Bronchial epithelial cell (primary cell): ENCODE measurements around the gene AP1S1. TPM values are rescaled to one million over a fixed set of nuclear protein-coding genes. Genes with fewer than 3 reads are reported as not detected.

Source experiments
- DNase-seq: peaks from one replicate; pipeline ENCODE4 v3.0.0-alpha.2; 2010; ENCODE audit warnings: low read depth
- FAIRE-seq: peaks from 2 replicates; lab custom pipeline; 2011; peaks lifted over from hg19 to GRCh38; lab: Jason Lieb, UNC
- H3K27me3 ChIP-seq: 2 replicates; pipeline ENCODE4 v1.5.1; 2011; ENCODE audit warnings: low read length; ENCODE audit not compliant: control insufficient read depth, insufficient read depth
- H3K36me3 ChIP-seq: 2 replicates; pipeline ENCODE4 v1.5.1; 2011; ENCODE audit warnings: low read length; ENCODE audit not compliant: control insufficient read depth, insufficient read depth
- H3K4me3 ChIP-seq: 2 replicates; pipeline ENCODE4 v1.5.1; 2011; ENCODE audit warnings: mild to moderate bottlenecking, low read depth, low read length, control low read depth
- total RNA-seq: library from RNA; depleted of rRNA; stranded (reverse); fragments of >200 nt; gene quantifications from 2 replicates; pipeline ENCODE4 v1.2.1, GENCODE V29; 2014
- TF ChIP-seq, protein P1 (sequence below): IDR thresholded peaks from 2 replicates; pipeline ENCODE4 v1.5.1; 2011; ENCODE audit warnings: mild to moderate bottlenecking, moderate library complexity, low read length, control low read depth, inconsistent platforms; ENCODE audit not compliant: insufficient read depth, severe bottlenecking

Gene AP1S1
- total RNA-seq, 1 donor from 2014 or later = 176 TPM

DNA sequence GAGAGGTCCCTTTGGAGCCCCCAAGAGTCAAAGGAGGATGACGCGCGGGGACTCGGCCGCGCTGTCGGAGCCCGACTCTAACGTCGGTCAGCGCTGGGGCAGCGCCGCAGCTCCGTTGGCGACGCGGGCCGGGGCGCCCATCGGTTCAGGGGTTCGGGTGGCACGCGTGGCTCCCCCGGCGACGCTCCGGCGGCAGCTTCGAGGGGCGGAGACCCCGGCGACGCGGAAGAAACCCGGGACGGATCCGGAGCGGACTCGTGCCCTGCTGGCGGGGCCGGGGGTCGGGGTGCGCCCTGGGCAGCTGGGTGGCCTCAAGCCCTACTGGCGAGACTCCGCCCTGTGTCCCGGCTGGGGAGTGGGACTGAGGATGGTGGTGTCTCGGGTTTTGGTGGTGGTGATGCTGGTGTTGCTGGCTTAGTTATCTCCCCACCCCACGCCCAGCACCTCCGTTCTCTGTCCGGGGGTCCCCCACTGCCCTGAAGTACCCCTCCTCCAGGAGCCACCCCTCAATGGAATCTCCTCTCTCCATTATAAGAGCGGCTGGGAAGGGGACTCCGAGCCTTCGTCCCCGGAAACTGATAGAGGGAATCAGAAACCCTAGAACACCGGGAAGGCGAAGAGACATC is 26.0 kb downstream of the AP1S1 start, which contains the start of gene NAT16:
Gene NAT16 (minus strand): TSS at position 164 of the 626 bp plus-strand sequence. CDS start 5,486 bp downstream, outside the sequence.
- FAIRE-seq = no peak
- H3K27me3 ChIP-seq = peaks cover 30% of the 10 kb centered on the region
- no peaks in the 10 kb centered on the region for H3K36me3 ChIP-seq
- TF ChIP-seq, protein P1, sequence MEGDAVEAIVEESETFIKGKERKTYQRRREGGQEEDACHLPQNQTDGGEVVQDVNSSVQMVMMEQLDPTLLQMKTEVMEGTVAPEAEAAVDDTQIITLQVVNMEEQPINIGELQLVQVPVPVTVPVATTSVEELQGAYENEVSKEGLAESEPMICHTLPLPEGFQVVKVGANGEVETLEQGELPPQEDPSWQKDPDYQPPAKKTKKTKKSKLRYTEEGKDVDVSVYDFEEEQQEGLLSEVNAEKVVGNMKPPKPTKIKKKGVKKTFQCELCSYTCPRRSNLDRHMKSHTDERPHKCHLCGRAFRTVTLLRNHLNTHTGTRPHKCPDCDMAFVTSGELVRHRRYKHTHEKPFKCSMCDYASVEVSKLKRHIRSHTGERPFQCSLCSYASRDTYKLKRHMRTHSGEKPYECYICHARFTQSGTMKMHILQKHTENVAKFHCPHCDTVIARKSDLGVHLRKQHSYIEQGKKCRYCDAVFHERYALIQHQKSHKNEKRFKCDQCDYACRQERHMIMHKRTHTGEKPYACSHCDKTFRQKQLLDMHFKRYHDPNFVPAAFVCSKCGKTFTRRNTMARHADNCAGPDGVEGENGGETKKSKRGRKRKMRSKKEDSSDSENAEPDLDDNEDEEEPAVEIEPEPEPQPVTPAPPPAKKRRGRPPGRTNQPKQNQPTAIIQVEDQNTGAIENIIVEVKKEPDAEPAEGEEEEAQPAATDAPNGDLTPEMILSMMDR = no peak
- H3K4me3 ChIP-seq = no peak within 1 kb of the TSS
- no peak for DNase-seq

DNA sequence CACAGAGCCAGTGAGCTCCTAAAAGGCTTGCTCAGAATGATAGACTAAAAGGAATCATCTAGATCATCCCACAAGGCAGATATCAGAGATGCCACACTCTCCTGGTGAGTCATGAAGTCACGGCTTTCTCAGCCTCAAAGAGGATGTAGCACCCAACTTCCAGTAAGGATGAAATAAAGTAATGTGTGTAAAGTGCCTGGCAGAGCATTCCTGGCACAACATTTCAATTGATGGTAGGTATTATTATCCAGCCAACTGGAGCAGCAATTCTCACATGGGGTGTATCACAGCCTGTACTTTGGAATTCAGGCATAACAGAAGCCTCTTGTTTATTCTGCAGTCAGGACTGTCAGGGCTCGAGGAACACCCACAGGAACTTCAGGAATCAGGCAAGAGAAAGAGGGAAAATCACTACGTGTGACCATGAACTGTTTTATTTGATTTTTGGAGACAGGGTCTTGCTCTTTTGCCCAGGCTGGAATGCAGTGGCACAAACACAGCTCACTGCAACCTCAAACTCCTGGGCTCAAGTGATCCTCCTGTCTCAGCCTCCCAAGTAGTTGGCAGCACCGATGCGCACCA is 31.1 kb downstream of the AP1S1 start:
- Histone ChIP-seq H3K27me3 (peaks cover 6% of the 10 kb centered on the region), H3K36me3 (no peaks in the 10 kb centered on the region), H3K4me3 (no peak overlapping the region)
- DNase-seq = peak; percentile 28
- TF ChIP-seq, protein P1 = no peak
- FAIRE-seq = no peak

DNA sequence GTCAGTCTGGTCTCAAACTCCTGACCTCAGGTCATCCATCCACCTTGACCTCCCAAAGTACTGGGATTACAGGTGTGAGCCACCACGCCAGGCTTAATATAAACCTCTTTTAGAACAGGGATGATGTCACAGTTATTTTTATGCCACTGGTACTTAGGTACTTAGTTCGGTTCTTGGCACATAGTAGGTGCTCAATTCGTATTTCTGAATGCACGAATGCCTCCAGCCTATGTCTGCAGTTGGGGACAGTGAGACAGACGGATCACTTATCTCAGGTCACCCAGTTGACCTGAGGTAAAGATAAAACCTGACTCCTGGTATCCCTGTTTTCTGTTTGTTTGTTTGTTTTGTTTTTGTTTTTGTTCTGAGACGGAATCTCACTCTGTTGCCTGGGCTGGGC is 31.9 kb downstream of the AP1S1 start:
- TF ChIP-seq, protein P1 = no peak
- FAIRE-seq = no peak
- no peak for DNase-seq
- no peak overlapping the region for H3K4me3 ChIP-seq
- H3K27me3 ChIP-seq = no peaks in the 10 kb centered on the region
- no peaks in the 10 kb centered on the region for H3K36me3 ChIP-seq

DNA sequence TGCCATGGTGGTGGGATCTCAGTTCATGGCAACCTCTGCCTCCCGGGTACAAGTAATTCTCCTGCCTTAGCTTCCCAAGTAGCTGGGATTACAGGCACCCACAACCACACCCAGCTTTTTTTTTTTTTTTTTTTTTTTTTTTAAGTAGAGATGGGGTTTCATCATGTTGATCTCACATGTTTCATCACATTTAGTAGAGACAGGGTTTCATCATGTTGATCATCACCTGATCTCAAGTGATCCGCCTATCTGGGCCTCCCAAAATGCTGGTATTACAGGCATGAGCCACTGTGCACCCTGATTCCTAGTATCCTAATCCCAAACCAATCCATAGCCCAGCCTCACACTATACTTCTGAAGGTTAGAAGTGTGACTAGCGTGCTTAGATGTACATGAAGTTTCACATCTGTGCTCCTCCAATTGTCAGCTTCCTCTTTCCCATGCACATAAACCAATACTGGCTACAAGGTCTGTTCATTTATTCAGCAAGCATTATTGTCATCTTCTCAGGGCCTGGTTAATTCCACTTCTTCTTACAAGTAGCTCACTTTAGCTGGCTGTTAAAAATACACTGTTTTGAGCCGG is 32.7 kb downstream of the AP1S1 start:
- Histone ChIP-seq H3K36me3 (no peaks in the 10 kb centered on the region), H3K27me3 (no peaks in the 10 kb centered on the region), H3K4me3 (no peak overlapping the region)
- FAIRE-seq (no peak), DNase-seq (no peak)
- TF ChIP-seq, protein P1 = no peak

DNA sequence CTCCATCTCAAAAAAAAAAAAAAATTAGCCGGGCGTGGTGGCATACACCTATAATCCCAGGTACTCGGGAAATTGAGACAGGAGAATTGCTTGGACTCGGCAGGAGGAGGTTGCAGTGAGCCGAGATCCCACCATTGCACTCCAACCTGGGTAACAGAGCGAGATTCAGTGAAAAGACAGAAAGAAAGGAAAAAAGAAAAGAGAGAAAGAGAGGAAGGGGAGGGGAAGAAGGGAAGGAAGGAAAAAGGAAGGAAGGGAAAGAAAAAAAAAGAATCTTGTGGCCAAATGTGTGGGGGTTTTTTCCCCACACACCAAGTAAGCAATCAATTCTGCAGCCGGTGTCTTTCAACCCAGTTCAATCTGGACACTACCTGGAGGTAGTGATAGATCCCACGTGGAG is 34.8 kb downstream of the AP1S1 start:
- Histone ChIP-seq H3K4me3 (no peak overlapping the region), H3K36me3 (no peaks in the 10 kb centered on the region), H3K27me3 (no peaks in the 10 kb centered on the region)
- DNase-seq (no peak), FAIRE-seq (no peak)
- TF ChIP-seq, protein P1 = no peak
